Fibroblast of skin of right quadriceps (primary cell): ENCODE data around the gene CACNG1.

Experiments used
- DNase-seq: peaks from one replicate; pipeline ENCODE4 v3.0.0-alpha.2; 2013

The CACNG1 gene

DNA sequence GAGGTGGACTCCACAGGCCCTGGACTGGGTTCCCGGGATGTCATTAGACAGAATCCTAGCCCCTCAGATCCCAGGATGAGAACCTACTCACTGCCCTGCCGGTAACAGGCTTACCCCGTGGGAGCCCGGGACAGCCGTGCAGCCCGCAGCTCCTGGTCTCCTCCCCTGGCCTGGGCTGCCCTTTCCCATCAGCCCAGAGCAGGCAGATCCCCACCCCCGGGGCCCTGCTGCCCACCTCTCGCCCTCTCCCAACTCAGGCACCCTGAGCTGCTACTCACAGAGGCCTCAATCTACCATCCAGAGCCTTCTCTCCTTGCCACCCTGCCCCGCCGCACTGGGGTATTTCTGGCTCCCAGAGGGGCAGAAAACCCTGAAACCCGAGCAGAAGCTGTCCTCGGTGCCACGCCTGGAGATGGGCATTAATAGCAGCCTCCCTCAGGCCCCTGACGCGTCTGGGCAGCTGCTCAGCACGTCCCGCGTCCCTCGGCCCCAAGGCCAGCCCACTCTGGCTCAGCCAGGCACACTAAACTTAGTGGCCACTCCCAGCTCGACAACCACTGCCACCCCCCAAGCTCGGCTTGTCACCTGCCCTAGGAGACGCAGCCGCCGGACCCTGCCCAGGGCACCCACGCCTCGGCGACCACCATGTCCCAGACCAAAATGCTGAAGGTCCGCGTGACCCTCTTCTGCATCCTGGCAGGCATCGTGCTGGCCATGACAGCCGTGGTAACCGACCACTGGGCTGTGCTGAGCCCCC, at the start of gene CACNG1:
Gene CACNG1, plus strand, starts transcription at position 539 of the 757 bp plus-strand sequence. Its CDS starts 107 bp downstream, at position 646.
- DNase-seq: no peak

GRCh38 chr17:66994930-66995535, 49.3 kb upstream of the CACNG1 start:
- DNase-seq: no peak

DNA sequence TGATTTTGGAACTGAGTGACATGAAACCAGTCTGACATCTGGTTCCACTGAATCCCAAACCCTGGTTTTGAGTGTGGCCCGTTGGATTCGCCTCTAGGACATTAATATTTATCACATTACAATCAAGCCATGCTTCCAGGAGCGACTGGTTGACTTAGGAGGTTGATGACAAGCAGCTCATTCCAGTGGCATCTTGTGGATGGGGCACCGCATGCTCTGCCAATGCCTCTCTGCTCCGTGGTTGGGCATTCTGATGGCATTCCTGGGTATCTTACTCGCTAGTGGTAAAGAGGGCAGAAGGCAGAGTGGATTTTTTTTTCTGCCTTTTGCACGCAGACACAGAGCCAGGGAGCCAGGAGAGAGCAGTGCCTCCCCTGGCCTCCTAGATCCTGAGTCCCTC, 48.4 kb upstream of the CACNG1 start:
- no peak for DNase-seq

GRCh38 chr17:66996926-66997325, 47.4 kb upstream of the CACNG1 start:
- no peak for DNase-seq

- no peak for DNase-seq
These were observed 41.1 kb upstream of the CACNG1 start for GRCh38 chr17:67003231-67003630.

DNA sequence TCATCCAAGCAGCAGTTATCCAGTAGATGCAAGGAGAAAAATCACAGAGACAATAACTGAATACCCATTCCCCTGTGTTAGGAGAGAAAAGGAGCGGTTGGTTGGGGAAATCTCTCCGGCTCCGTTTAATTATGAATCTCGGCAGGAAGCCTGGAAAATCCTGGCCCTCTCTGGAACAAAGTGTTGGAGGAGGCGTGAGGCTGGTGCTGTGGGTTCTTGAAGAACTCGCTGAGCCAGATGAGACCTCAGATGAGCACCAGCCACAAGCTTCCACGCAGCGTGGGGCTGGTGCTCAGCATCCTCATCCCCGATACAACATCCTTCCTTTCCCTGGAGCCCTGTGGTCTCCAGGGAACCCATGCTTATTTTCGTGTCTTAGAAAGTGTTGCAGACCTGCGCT, 40.2 kb upstream of the CACNG1 start:
- DNase-seq: no peak

- no peak for DNase-seq
These were observed 37.1 kb upstream of the CACNG1 start for GRCh38 chr17:67007266-67007665.

GRCh38 chr17:67008101-67008500, 36.3 kb upstream of the CACNG1 start:
- no peak for DNase-seq

- DNase-seq: no peak
These were observed 32.7 kb upstream of the CACNG1 start for GRCh38 chr17:67011527-67012175.

DNA sequence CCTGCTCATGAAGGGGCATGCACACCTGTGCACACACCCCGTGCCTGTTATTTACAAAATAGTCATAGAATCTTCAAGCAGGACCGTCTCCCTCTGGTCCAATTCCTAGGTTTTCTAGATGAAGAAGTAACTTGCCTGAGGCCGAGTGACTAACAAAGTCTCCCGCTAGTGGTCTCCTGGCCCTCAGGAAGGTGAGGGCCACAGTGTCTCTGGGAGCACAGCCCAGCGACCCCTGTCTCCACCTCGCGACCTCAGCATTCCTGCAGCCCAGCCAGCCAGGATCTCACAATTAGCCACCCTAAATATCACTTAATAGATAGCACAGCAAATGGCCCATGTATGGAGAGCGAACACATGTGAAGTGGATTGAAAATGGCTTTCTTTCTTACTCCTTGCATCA, 30.5 kb upstream of the CACNG1 start:
- DNase-seq: no peak

GRCh38 chr17:67015001-67015400, 29.4 kb upstream of the CACNG1 start:
- no peak for DNase-seq

- no peak for DNase-seq
These were observed 28.2 kb upstream of the CACNG1 start for GRCh38 chr17:67016039-67016762.

DNA sequence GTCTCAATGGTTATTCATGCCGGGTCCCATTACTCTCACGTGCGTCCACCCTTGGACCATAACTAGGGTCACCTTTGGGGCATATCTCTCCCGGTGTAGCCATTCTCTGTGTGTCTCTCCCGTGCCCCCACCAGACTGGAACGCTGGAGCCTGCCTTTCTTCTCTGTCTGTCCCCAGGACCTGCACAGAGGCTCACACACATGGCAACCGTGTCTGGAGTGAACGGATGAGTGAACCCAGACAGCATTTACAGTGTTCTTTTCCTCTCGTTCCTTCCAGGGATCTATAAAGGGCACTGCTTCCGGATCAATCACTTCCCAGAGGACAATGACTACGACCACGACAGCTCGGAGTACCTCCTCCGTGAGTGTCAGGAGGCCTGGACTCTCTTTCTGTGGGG, 26.4 kb upstream of the CACNG1 start:
- no peak for DNase-seq

- no peak for DNase-seq
These were observed 25.6 kb upstream of the CACNG1 start for GRCh38 chr17:67018471-67019434.

DNA sequence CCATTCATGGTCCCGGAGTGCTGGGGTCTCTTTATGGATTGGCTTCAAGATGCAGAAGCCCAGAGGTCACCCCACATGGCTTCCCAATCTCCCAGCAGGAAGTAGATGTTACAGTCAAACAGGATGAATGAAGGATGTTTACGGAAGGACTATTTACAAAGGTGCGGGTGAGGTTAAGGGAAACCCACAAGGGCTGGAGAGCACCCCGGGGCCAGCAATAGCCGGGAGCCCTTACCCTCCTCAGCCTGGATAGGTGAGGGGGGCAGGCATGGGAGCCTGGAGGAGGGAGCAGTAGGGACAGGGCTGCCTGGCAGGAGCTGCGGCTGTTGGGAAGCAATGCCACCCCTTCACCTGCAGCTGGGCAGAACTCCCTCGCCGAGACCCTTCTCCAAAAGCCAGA, 24.5 kb upstream of the CACNG1 start:
- no peak for DNase-seq

GRCh38 chr17:67020293-67020766, 24.0 kb upstream of the CACNG1 start:
- DNase-seq: no peak

DNA sequence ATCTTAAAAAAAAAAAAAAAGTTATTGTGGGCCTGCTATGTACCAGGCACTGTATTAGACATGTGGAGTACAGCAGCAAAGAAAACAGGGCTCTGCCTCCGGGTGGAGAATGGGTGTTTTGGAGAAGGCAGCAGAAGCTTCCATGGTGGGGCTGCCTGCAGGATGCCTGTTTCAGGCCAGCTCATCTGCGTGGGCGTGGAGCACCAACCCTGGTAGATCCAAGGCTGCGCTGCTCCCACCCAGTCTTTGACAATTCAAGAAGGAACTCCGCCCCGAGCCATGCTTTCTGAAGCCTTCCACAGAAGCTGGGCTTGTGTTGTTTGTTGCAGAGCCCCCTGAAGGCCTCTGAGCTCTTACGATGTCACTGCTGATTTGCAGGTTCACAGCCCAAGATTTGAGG, 23.2 kb upstream of the CACNG1 start:
- no peak for DNase-seq

GRCh38 chr17:67021743-67022450, 22.5 kb upstream of the CACNG1 start:
- DNase-seq: no peak

DNA sequence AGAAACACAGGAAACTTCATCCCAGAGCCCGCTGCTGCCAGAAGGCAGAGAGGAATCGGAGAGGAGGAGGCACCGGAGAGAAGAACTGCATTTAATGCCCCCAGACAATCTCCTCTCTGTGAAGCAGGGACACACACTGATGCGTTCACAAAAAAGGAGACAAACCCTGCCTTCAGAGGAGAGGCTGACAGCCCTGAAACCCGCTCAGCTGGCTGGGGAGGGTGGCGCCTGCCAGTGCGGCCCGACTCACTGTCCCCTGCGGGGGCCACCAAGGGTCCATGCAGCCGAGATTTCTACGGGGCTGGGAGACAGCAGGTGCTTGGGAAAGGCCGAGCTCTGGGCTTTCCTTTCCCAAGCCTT, 21.9 kb upstream of the CACNG1 start:
- DNase-seq: no peak

GRCh38 chr17:67024736-67025135, 19.6 kb upstream of the CACNG1 start:
- no peak for DNase-seq

DNA sequence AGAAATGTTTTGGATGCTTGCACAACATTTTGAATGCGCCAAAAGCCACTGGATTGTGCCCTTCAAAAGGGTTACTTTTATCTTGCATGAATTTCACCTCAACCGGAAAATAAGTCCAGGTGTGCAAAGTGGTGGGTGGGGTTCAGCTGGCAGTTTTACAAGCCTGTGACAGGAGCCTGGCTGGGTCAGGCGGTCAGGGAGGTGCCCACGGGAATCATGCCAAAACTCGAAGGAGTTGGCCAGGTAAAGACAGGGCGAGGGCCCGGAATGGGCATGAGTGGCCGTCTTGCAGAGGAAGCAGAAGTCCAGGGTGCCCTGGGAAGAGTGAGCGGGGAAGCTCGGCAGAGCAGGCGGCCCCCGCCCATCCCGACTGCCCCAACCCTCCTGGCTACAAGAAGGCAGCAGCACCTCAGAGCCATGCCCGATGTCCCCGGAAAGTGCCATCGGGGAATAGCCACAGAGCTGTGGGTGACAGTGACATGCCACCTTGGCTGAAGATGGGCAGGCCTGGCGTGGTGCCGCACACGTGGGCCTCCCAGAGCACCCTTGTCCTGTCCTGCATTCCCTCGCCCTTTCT, 19.1 kb upstream of the CACNG1 start:
- DNase-seq: no peak
